HCT116 (cell line): ENCODE results near the gene SCN2A. TPM values are rescaled to one million over a fixed set of nuclear protein-coding genes. Genes with fewer than 3 reads are reported as not detected.

Experiments
- ATAC-seq: fragments of 200-7000 bp; cut with Tn5 transposase; 2 replicates; pipeline ENCODE4 v1.9.1; 2020; ENCODE audit warnings: mild to moderate bottlenecking, moderate library complexity
- BruUV-seq: library from RNA; stranded (reverse); fragments of 400-500 nt; replicated peaks from 2 replicates; lab custom pipeline; 2021; lab: Mats Ljungman, UMichigan
- CTCF ChIA-PET: fragments of 300-600 bp; sonication (Branson Sonifier 250); formaldehyde crosslinking; loops from one replicate; lab custom pipeline; 2021; ENCODE audit warnings: antibody characterized with exemption; lab: Charles Lee
- POLR2A ChIA-PET: fragments of 300-600, 350-600 bp; sonication (Branson Sonifier 250); formaldehyde crosslinking; loops from one replicate; lab custom pipeline; 2021; ENCODE audit warnings: antibody characterized with exemption; lab: Charles Lee
- RAD21 ChIA-PET, 2 experiments: fragments of 300-600 bp; sonication (Branson Sonifier 250); formaldehyde crosslinking; loops; one replicate each; lab custom pipeline; 2023; ENCODE audit warnings: low total read pairs in 2 of 2; ENCODE audit not compliant: uncharacterized antibody in 2 of 2, unreplicated experiment in 2 of 2, low non-redundant PET in 1 of 2; lab: Charles Lee
- DNase-seq: peaks from one replicate; pipeline ENCODE4 v3.0.0-alpha.2; 2010; ENCODE audit warnings: low read depth, low spot score
- H2AFZ ChIP-seq: fragments of 200-600 bp; shearing (Covaris generic), sonication (generic); 2 replicates; pipeline ENCODE4 v1.6.1; 2017; ENCODE audit warnings: low read depth, mixed run types, mixed read lengths, antibody characterized with exemption, low read length; ENCODE audit not compliant: poor library complexity, severe bottlenecking
- H3K27ac ChIP-seq: 2 replicates; pipeline ENCODE4 v1.5.1; 2012; ENCODE audit warnings: low read depth, low read length
- H3K27me3 ChIP-seq: fragments of 200-600 bp; sonication (generic); 2 replicates; pipeline ENCODE4 v1.6.1; 2016; ENCODE audit warnings: mixed run types, low read length, mixed read lengths; ENCODE audit not compliant: insufficient read depth
- H3K36me3 ChIP-seq, 2 experiments: fragments of 200-500 bp in 1 of 2; fragments of 200-600 bp in 1 of 2; sonication (Bioruptor generic) in 1 of 2; sonication (generic) in 1 of 2; 2 replicates each; pipeline versions ENCODE4 v1.5.1 to v1.6.1; 2014 to 2016; ENCODE audit warnings: low read length in 2 of 2, inconsistent platforms in 1 of 2, mixed read lengths in 1 of 2, mixed run types in 1 of 2; ENCODE audit not compliant: insufficient read depth in 2 of 2, control insufficient read depth in 1 of 2
- H3K4me1 ChIP-seq, 2 experiments: fragments of 200-600 bp in 1 of 2; sonication (generic) in 1 of 2; 2 replicates each; pipeline versions ENCODE4 v1.5.1 to v1.6.1; 2012 to 2017; ENCODE audit warnings: low read length in 2 of 2, inconsistent platforms in 1 of 2, mild to moderate bottlenecking in 1 of 2, mixed read lengths in 1 of 2, mixed run types in 1 of 2, moderate library complexity in 1 of 2; ENCODE audit not compliant: insufficient read depth in 2 of 2, control insufficient read depth in 1 of 2
- H3K4me2 ChIP-seq: fragments of 200-600 bp; sonication (generic); 2 replicates; pipeline ENCODE4 v1.6.1; 2017; ENCODE audit warnings: mixed run types, low read length, mixed read lengths
- H3K4me3 ChIP-seq, 2 experiments: fragments of 200-600 bp in 1 of 2; sonication (generic) in 1 of 2; replicated peaks in 1 of 2; 2 replicates each; pipeline ENCODE4 v1.5.1; 2011 to 2016; ENCODE audit warnings: low read length in 2 of 2, control low read depth in 1 of 2, low read depth in 1 of 2, mild to moderate bottlenecking in 1 of 2, mixed read lengths in 1 of 2, mixed run types in 1 of 2
- H3K79me2 ChIP-seq: fragments of 200-600 bp; sonication (generic); 2 replicates; pipeline ENCODE4 v1.6.1; 2017; ENCODE audit warnings: mild to moderate bottlenecking, mixed run types, low read length, moderate library complexity, mixed read lengths; ENCODE audit not compliant: insufficient read depth
- H3K9ac ChIP-seq: fragments of 200-600 bp; sonication (generic); 2 replicates; pipeline ENCODE4 v1.6.1; 2016; ENCODE audit warnings: low read length, mixed read lengths
- H3K9me2 ChIP-seq: fragments of 200-600 bp; sonication (generic), shearing (Covaris generic); 2 replicates; pipeline ENCODE4 v1.6.1; 2017; ENCODE audit warnings: mixed run types, mild to moderate bottlenecking, moderate library complexity; ENCODE audit not compliant: insufficient read depth
- H3K9me3 ChIP-seq, 2 experiments: fragments of 200-500 bp in 1 of 2; fragments of 200-600 bp in 1 of 2; sonication (Bioruptor generic) in 1 of 2; sonication (generic) in 1 of 2; 2 replicates each; pipeline ENCODE4 v1.6.1; 2014 to 2017; ENCODE audit warnings: low read length in 2 of 2, mixed read lengths in 2 of 2, inconsistent platforms in 1 of 2, low read depth in 1 of 2, mild to moderate bottlenecking in 1 of 2, mixed run types in 1 of 2, moderate library complexity in 1 of 2; ENCODE audit not compliant: control insufficient read depth in 1 of 2, insufficient read depth in 1 of 2
- H4K20me1 ChIP-seq: fragments of 200-600 bp; sonication (generic), shearing (Covaris generic); 2 replicates; pipeline ENCODE4 v1.6.1; 2017; ENCODE audit warnings: mixed run types, mild to moderate bottlenecking, moderate library complexity; ENCODE audit not compliant: insufficient read depth
- CBX3 ChIP-seq: IDR thresholded peaks from 2 replicates; pipeline ENCODE4 v1.6.1; 2012; ENCODE audit warnings: low read depth
- CEBPB ChIP-seq: IDR thresholded peaks from 2 replicates; pipeline ENCODE4 v1.6.1; 2012; ENCODE audit warnings: low read depth
- FOSL1 ChIP-seq: IDR thresholded peaks from 2 replicates; pipeline ENCODE4 v1.6.1; 2012; ENCODE audit warnings: low read depth
- POLR2A ChIP-seq: IDR thresholded peaks from 2 replicates; pipeline ENCODE4 v1.7.0; 2011; ENCODE audit warnings: borderline replicate concordance; ENCODE audit not compliant: insufficient read depth, insufficient read length; ENCODE audit errors: extremely low read depth
- RAD21 ChIP-seq: IDR thresholded peaks from 2 replicates; pipeline ENCODE4 v1.6.1; 2012; ENCODE audit warnings: low read depth, mild to moderate bottlenecking
- SP1 ChIP-seq: IDR thresholded peaks from 2 replicates; pipeline ENCODE4 v1.6.1; 2012; ENCODE audit warnings: low read depth
- SRF ChIP-seq: IDR thresholded peaks from 2 replicates; pipeline ENCODE4 v1.6.1; 2012; ENCODE audit warnings: low read depth
- TCF7L2 ChIP-seq: IDR thresholded peaks from 2 replicates; pipeline ENCODE4 v1.7.0; 2011; ENCODE audit warnings: borderline replicate concordance, inconsistent platforms; ENCODE audit not compliant: insufficient read depth, insufficient read length; ENCODE audit errors: extremely low read depth
- ZFX ChIP-seq: fragments of 450-650 bp; IDR thresholded peaks from 2 replicates; pipeline ENCODE4 v1.6.1; 2017
- ZNF274 ChIP-seq: fragments of 200-500 bp; sonication (Bioruptor generic); IDR thresholded peaks from 2 replicates; pipeline ENCODE4 v1.6.1; 2014; ENCODE audit warnings: mild to moderate bottlenecking, low read depth, low read length, inconsistent platforms
- intact Hi-C: fragments of 100-400 bp; cut with micrococcal nuclease; formaldehyde crosslinking; loops from 2 replicates; pipeline ENCODE4 v1.10.0; 2022
- total RNA-seq: library from RNA; stranded (reverse); gene quantifications from one replicate; pipeline ENCODE4 v1.2.1, GENCODE V29; 2021; ENCODE audit not compliant: unreplicated experiment
- TF ChIP-seq, protein P1 (sequence below): IDR thresholded peaks from 2 replicates; pipeline ENCODE4 v1.6.1; 2012
- TF ChIP-seq, protein P2 (sequence below), 3 experiments: fragments of 200-600 bp in 1 of 3; sonication (generic) in 1 of 3; IDR thresholded peaks in 2 of 3; conservative IDR thresholded peaks in 1 of 3; 2 replicates each; pipeline ENCODE4 v1.5.1; 2012 to 2017; ENCODE audit warnings: low read depth in 2 of 3, low read length in 2 of 3, antibody characterized with exemption in 1 of 3, borderline replicate concordance in 1 of 3, control low read depth in 1 of 3, mild to moderate bottlenecking in 1 of 3, mixed read lengths in 1 of 3, mixed run types in 1 of 3, moderate library complexity in 1 of 3; ENCODE audit not compliant: insufficient read depth in 1 of 3
- TF ChIP-seq, protein P3 (sequence below): IDR thresholded peaks from 2 replicates; pipeline ENCODE4 v1.6.1; 2012
- TF ChIP-seq, protein P4 (sequence below): IDR thresholded peaks from 2 replicates; pipeline ENCODE4 v1.6.1; 2011; ENCODE audit warnings: mild to moderate bottlenecking, low read length, moderate library complexity; ENCODE audit not compliant: insufficient replicate concordance; ENCODE audit errors: extremely low read depth

The SCN2A gene
- total RNA-seq, 1 experiment from 2014 or later, result 0.25 TPM

DNA sequence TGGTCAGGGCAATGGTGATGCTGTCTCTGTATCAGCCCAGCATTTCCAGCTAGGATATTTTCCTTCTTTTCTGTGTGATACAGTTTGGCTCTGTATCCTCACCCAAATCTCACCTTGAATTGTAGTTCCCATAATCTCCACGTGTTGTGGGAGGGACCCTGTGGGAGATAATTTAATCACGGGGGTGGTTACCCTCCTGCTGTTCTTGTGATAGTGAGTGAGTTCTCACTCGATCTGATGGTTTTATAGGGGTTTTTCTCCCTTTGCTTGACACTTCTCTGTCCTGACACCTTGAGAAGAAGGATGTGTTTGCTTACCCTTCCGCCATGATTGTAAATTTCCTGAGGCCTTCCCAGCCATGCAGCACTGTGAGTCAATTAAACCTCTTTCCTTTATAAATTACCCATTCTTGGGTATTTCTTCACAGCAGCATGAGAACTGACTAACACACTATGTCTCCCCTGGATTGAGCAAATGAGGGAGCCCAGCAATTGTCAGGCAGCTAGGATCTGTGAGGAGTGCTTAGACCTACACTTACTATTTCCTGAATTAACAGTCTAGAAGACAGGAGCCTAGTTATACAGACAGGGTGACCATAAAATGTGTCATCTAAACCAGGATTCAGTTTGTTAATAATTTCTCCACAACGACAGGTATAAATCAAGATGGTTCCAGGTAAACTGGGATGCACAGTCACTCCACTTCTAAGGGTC, 6.0 kb downstream of the SCN2A start:
- CTCF ChIA-PET, result no interaction called here
- no peak overlapping the region for H3K4me3 ChIP-seq
- H3K79me2 ChIP-seq, result no peaks in the 10 kb centered on the region
- TF ChIP-seq ZNF274, result no peak
- no peaks in the 10 kb centered on the region for H3K9me3 ChIP-seq
- no TSS peak for BruUV-seq
- RAD21 ChIA-PET, result no interaction called here
- H2AFZ ChIP-seq, result no peak overlapping the region
- no peak for DNase-seq
- H4K20me1 ChIP-seq, result no peaks in the 10 kb centered on the region
- POLR2A ChIA-PET, result no interaction called here
- H3K9me2 ChIP-seq, result no peaks in the 10 kb centered on the region
- intact Hi-C loops, result no loop called here
- peaks cover 12% of the 10 kb centered on the region; the same call in 1 of the 2 replicates for H3K27me3 ChIP-seq
- no peaks in the 10 kb centered on the region for H3K4me1 ChIP-seq
- no peak overlapping the region for H3K9ac ChIP-seq
- no peaks in the 10 kb centered on the region for H3K36me3 ChIP-seq
- no peak for ATAC-seq
- H3K27ac ChIP-seq, result no peak overlapping the region
- no peak overlapping the region for H3K4me2 ChIP-seq

DNA sequence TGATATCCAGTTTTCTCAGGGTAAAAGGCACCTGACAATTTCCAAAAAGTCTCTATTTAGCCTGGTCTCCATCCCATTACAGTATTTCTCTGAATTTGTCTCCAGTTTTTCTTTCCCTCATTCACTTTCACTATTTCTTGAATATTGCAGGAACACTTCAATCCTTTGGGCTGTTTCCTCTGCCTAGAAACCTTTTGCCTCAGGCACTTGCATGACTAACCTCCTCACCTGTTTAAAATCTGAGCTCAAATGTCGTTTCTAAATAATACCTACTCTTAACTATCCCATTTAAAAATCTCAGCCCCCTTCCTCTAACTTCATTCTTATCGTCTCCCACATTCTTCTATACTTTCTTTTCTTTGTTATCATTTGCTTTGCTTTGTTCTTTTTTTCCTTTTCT, 9.0 kb downstream of the SCN2A start:
- Histone ChIP-seq H3K4me1 (no peaks in the 10 kb centered on the region), H2AFZ (no peak overlapping the region), H3K9me3 (no peaks in the 10 kb centered on the region), H3K9ac (no peak overlapping the region), H3K27ac (no peak overlapping the region), H3K27me3 (peaks cover 12% of the 10 kb centered on the region; the same call in 1 of the 2 replicates), H3K79me2 (no peaks in the 10 kb centered on the region), H3K9me2 (no peaks in the 10 kb centered on the region), H3K4me2 (no peak overlapping the region), H3K4me3 (no peak overlapping the region), H3K36me3 (no peaks in the 10 kb centered on the region), H4K20me1 (no peaks in the 10 kb centered on the region)
- POLR2A ChIA-PET, result no interaction called here
- BruUV-seq, result no TSS peak
- intact Hi-C loops, result no loop called here
- CTCF ChIA-PET, result no interaction called here
- DNase-seq (no peak), ATAC-seq (no peak)
- TF ChIP-seq TCF7L2 (no peak), POLR2A (no peak), CBX3 (no peak), SRF (no peak), ZFX (no peak), ZNF274 (no peak), CEBPB (no peak), FOSL1 (no peak), SP1 (no peak), RAD21 (no peak)
- TF ChIP-seq, protein P1, sequence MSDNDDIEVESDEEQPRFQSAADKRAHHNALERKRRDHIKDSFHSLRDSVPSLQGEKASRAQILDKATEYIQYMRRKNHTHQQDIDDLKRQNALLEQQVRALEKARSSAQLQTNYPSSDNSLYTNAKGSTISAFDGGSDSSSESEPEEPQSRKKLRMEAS, result no peak
- TF ChIP-seq, protein P2, sequence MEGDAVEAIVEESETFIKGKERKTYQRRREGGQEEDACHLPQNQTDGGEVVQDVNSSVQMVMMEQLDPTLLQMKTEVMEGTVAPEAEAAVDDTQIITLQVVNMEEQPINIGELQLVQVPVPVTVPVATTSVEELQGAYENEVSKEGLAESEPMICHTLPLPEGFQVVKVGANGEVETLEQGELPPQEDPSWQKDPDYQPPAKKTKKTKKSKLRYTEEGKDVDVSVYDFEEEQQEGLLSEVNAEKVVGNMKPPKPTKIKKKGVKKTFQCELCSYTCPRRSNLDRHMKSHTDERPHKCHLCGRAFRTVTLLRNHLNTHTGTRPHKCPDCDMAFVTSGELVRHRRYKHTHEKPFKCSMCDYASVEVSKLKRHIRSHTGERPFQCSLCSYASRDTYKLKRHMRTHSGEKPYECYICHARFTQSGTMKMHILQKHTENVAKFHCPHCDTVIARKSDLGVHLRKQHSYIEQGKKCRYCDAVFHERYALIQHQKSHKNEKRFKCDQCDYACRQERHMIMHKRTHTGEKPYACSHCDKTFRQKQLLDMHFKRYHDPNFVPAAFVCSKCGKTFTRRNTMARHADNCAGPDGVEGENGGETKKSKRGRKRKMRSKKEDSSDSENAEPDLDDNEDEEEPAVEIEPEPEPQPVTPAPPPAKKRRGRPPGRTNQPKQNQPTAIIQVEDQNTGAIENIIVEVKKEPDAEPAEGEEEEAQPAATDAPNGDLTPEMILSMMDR (IDR thresholded peaks at IDR 0.05 in 2 of 3, conservative IDR thresholded peaks at IDR 0.05 in 1 of 3; ENCODE audit: borderline replicate concordance in 1 of 3, insufficient read depth in 1 of 3, low read depth in 2 of 3, low read length in 2 of 3), result no peak
- TF ChIP-seq, protein P3, sequence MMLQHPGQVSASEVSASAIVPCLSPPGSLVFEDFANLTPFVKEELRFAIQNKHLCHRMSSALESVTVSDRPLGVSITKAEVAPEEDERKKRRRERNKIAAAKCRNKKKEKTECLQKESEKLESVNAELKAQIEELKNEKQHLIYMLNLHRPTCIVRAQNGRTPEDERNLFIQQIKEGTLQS, result no peak
- TF ChIP-seq, protein P4, sequence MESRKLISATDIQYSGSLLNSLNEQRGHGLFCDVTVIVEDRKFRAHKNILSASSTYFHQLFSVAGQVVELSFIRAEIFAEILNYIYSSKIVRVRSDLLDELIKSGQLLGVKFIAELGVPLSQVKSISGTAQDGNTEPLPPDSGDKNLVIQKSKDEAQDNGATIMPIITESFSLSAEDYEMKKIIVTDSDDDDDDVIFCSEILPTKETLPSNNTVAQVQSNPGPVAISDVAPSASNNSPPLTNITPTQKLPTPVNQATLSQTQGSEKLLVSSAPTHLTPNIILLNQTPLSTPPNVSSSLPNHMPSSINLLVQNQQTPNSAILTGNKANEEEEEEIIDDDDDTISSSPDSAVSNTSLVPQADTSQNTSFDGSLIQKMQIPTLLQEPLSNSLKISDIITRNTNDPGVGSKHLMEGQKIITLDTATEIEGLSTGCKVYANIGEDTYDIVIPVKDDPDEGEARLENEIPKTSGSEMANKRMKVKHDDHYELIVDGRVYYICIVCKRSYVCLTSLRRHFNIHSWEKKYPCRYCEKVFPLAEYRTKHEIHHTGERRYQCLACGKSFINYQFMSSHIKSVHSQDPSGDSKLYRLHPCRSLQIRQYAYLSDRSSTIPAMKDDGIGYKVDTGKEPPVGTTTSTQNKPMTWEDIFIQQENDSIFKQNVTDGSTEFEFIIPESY, result no peak
- RAD21 ChIA-PET, result no interaction called here
